Erythroblast (primary cell): ENCODE results near the gene CACNG3.

Experiments
- GATA1 ChIP-seq: IDR thresholded peaks from 2 replicates; pipeline ENCODE4 v1.6.1; 2011; ENCODE audit warnings: low read depth, mild to moderate bottlenecking, control low read depth, low read length, moderate library complexity
- POLR2A ChIP-seq: IDR thresholded peaks from 2 replicates; pipeline ENCODE4 v1.6.1; 2011; ENCODE audit warnings: mild to moderate bottlenecking, low read length

GRCh38 chr16:24258791-24259190 lies 2.7 kb downstream of the CACNG3 start:
- TF ChIP-seq POLR2A (no peak), GATA1 (no peak)
